Measurements from ENCODE around the gene ZNF331.

DNA sequence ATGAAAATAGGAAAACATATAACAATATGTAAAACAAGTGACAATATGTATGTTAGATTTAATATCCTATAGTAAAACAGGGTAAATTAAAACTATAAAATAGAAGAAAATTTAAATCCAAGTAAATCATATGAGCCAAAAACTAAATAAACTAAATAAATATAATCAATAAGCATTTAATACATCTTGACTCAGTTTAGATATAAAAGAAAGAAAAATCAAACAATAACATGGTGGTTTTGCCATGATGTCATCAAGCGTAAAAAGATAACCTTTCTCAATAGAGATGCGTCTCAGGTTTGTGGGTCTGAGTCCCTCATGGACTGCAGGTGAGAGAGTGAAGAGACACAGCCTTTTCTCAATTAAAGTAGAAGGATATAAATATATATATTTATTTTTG lies 26.6 kb upstream of the ZNF331 start:
- TF ChIP-seq CTCF (IDR thresholded peaks at IDR 0.05), result no peak
- TF ChIP-seq POLR2A (IDR thresholded peaks at IDR 0.05), result no peak
